Spleen (tissue), 11 donors: ENCODE data around the gene ZNF335. TPM values are rescaled to one million over a fixed set of nuclear protein-coding genes. Genes with fewer than 3 reads are reported as not detected.

Experiments
- DNase-seq: peaks from one replicate; pipeline ENCODE4 v3.0.0-alpha.2; 2020
- H3K27ac ChIP-seq, 8 donors: fragments of 200-600 bp; sonication (generic) in 7 of 8; 1 replicate in 4 of 8; 2 replicates in 4 of 8; pipeline versions ENCODE4 v1.5.0 to v1.8.0; 2016 to 2021; ENCODE audit warnings: inconsistent platforms in 4 of 8, mild to moderate bottlenecking in 4 of 8, moderate library complexity in 1 of 8
- H3K27me3 ChIP-seq, 7 donors: fragments of 200-600 bp; sonication (generic) in 6 of 7; replicated peaks in 1 of 7; 1 replicate in 4 of 7; 2 replicates in 3 of 7; pipeline versions ENCODE4 v1.5.0 to v1.8.0; 2016 to 2021; ENCODE audit warnings: inconsistent platforms in 3 of 7, mild to moderate bottlenecking in 1 of 7
- H3K36me3 ChIP-seq, 6 donors: fragments of 200-600 bp; sonication (generic) in 5 of 6; 1 replicate in 4 of 6; 2 replicates in 2 of 6; pipeline versions ENCODE4 v1.5.0 to v1.8.0; 2016 to 2021; ENCODE audit warnings: inconsistent platforms in 2 of 6
- H3K4me1 ChIP-seq, 6 donors: fragments of 200-600 bp; sonication (generic) in 5 of 6; 1 replicate in 3 of 6; 2 replicates in 3 of 6; pipeline versions ENCODE4 v1.5.0 to v1.8.0; 2016 to 2021; ENCODE audit warnings: inconsistent platforms in 3 of 6
- H3K4me3 ChIP-seq, 8 donors: fragments of 200-600 bp; sonication (generic) in 7 of 8; 1 replicate in 4 of 8; 2 replicates in 4 of 8; pipeline versions ENCODE4 v1.5.0 to v1.8.0; 2016 to 2021; ENCODE audit warnings: inconsistent platforms in 4 of 8, mild to moderate bottlenecking in 4 of 8, moderate library complexity in 2 of 8
- H3K9me3 ChIP-seq, 8 donors: fragments of 200-600 bp; sonication (generic) in 7 of 8; 1 replicate in 4 of 8; 2 replicates in 4 of 8; pipeline versions ENCODE4 v1.5.0 to v1.8.0; 2016 to 2021; ENCODE audit warnings: inconsistent platforms in 4 of 8
- POLR2A ChIP-seq, 3 donors: fragments of 450-650 bp; IDR thresholded peaks; one replicate each; pipeline ENCODE4 v1.5.1; 2017; ENCODE audit warnings: antibody characterized with exemption in 3 of 3, mild to moderate bottlenecking in 1 of 3
- POLR2AphosphoS5 ChIP-seq, 3 donors: sonication (generic); formaldehyde crosslinking; IDR thresholded peaks; one replicate each; pipeline ENCODE4 v1.5.1; 2017; ENCODE audit warnings: antibody characterized with exemption in 3 of 3
- WGBS, 5 donors: extraction: QIAGEN DNeasy Blood & Tissue Kit in 3 of 5; methylation state at CpG; one replicate each; pipeline versions ENCODE4 v1.1.5 to v1.1.7; 2013 to 2018; 5-methylcytosine and 5-hydroxymethylcytosine counted together
- intact Hi-C: fragments of 100-400 bp; cut with DNase I; formaldehyde crosslinking; loops from one replicate; pipeline ENCODE4 v1.15.0; 2023; ENCODE audit warnings: low total_unique reads
- polyA plus RNA-seq, 3 donors: library from polyadenylated mRNA; stranded (reverse); fragments of 200-250 nt; gene quantifications; one replicate each; pipeline ENCODE4 v1.2.1, GENCODE V29; 2013
- total RNA-seq, 7 donors: library from RNA; depleted of rRNA in 3 of 7; stranded (reverse); fragments of >200 nt in 3 of 7; fragmentation: NEBNext Ultra II Directional in 4 of 7; extraction: Animal tissue kit (Norgen Biotek cat#: 25700) in 4 of 7; gene quantifications; one replicate each; pipeline versions ENCODE4 v1.1.0 to v1.2.1, GENCODE V29; 2016 to 2021
- TF ChIP-seq, protein P1 (sequence below), 11 experiments: fragments of 200-600 bp in 7 of 11; fragments of 450-650 bp in 4 of 11; sonication (generic) in 4 of 11; IDR thresholded peaks in 8 of 11; conservative IDR thresholded peaks in 3 of 11; 1 replicate in 7 of 11; 2 replicates in 4 of 11; pipeline versions ENCODE4 v1.4.0 to v1.8.0; 2016 to 2021; ENCODE audit warnings: antibody characterized with exemption in 11 of 11, inconsistent platforms in 4 of 11, mild to moderate bottlenecking in 1 of 11
- donor health status: healthy with polysubstance abuse.
- donor health status: DM: no; HTN: no; CAD: no; lungs with moderate emphysema.
- donor health status: DM: no; HTN: no; CAD: no.
- donor health status: Bipolar disorder and iron deficiency.
- donor health status: healthy.
- donor health status: DM: no; HTN: no; CAD: no.
- donor health status: DM: yes; HTN: yes; CAD: no.

ZNF335 gene
- total and polyA plus RNA-seq, 10 donors, result 8.2 to 46.3 (median 32.5) TPM

DNA sequence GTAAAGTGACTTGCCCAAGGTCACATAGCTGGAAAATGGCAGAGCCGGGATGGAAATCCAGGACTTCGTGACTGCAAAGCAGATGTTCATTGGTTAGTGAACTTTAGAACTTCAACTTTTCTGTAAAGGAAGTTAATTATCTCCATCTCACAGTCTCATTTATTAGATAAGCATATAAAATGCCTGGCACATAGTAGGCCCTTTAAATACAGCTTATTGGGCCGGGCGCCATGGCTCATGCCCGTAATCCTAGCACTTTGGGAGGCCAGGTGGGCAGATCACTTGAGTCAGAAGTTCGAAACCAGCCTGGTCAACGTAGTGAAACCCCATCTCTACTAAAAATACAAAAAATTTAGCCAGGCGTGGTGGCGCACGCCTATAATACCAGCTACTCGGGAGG lies 35.0 kb upstream of the ZNF335 start:
- intact Hi-C loops, result no loop called here
- DNase-seq, result no peak
- Histone ChIP-seq H3K27me3 (peaks cover 9 to 59% (median 32%) of the 10 kb centered on the region in 7 donors), H3K27ac (peak overlapping the region in 3 of 8 donors; percentile 73 to 87 (median 81)), H3K36me3 (no peaks in the 10 kb centered on the region), H3K4me1 (peaks cover 47 to 99% (median 74%) of the 10 kb centered on the region in 6 donors), H3K4me3 (no peak overlapping the region), H3K9me3 (no peaks in the 10 kb centered on the region)
- WGBS, 5 donors, result 85 to 91% (median 89%) methylated on average over 11 of the region's 11 CpGs
- TF ChIP-seq POLR2A (IDR thresholded peaks at IDR 0.05) (no peak), POLR2AphosphoS5 (IDR thresholded peaks at IDR 0.05) (no peak)
- TF ChIP-seq, protein P1, sequence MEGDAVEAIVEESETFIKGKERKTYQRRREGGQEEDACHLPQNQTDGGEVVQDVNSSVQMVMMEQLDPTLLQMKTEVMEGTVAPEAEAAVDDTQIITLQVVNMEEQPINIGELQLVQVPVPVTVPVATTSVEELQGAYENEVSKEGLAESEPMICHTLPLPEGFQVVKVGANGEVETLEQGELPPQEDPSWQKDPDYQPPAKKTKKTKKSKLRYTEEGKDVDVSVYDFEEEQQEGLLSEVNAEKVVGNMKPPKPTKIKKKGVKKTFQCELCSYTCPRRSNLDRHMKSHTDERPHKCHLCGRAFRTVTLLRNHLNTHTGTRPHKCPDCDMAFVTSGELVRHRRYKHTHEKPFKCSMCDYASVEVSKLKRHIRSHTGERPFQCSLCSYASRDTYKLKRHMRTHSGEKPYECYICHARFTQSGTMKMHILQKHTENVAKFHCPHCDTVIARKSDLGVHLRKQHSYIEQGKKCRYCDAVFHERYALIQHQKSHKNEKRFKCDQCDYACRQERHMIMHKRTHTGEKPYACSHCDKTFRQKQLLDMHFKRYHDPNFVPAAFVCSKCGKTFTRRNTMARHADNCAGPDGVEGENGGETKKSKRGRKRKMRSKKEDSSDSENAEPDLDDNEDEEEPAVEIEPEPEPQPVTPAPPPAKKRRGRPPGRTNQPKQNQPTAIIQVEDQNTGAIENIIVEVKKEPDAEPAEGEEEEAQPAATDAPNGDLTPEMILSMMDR (IDR thresholded peaks at IDR 0.05 in 8 of 11, conservative IDR thresholded peaks at IDR 0.05 in 3 of 11), result no peak

DNA sequence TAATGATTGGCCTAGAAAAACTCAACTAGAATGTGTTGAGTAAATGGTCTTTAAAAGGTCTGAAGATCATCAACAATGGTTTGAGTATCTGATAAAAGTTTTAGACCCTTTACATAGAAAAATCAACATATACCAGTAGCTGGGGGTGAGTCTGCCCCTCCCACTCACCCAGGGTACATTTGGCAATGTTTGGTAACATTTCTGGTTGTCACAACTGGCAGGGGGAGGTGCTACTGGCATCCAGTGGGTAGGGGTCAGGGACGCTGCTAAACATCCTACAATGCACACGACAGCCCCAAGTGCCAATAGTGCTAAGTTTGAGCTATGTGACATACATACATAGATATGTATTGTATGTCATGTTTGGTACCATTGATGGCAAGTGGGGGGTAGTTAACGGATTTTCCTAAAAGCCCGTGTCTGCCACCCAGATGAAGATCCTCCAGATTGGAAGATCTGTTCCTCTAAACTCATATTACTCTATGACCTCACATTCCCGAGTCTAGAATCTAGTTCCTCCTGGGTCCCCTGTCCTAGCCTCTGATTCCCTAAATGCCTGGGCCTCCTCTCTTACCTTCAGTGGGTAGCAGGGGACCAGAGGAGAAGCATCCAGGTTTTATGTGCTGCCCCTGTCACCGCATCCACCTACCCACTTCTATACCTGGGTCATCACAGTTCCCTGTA lies 34.2 kb upstream of the ZNF335 start:
- DNase-seq, result no peak
- peaks cover 3 to 55% (median 24%) of the 10 kb centered on the region in 7 donors for H3K27me3 ChIP-seq
- H3K27ac ChIP-seq, result peak overlapping the region in 6 of 8 donors; percentile 21 to 87 (median 81)
- TF ChIP-seq, protein P1 (IDR thresholded peaks at IDR 0.05 in 8 of 11, conservative IDR thresholded peaks at IDR 0.05 in 3 of 11), result no peak
- no peak for TF ChIP-seq POLR2A (IDR thresholded peaks at IDR 0.05)
- TF ChIP-seq POLR2AphosphoS5 (IDR thresholded peaks at IDR 0.05), result no peak
- no peaks in the 10 kb centered on the region for H3K9me3 ChIP-seq
- peak overlapping the region in 1 of 8 donors; percentile 61 for H3K4me3 ChIP-seq
- WGBS, 5 donors, result 57 to 80% (median 66%) methylated on average over 6 of the region's 6 CpGs
- intact Hi-C loops, result no loop called here
- peaks cover 47 to 99% (median 74%) of the 10 kb centered on the region in 6 donors for H3K4me1 ChIP-seq
- no peaks in the 10 kb centered on the region for H3K36me3 ChIP-seq

DNA sequence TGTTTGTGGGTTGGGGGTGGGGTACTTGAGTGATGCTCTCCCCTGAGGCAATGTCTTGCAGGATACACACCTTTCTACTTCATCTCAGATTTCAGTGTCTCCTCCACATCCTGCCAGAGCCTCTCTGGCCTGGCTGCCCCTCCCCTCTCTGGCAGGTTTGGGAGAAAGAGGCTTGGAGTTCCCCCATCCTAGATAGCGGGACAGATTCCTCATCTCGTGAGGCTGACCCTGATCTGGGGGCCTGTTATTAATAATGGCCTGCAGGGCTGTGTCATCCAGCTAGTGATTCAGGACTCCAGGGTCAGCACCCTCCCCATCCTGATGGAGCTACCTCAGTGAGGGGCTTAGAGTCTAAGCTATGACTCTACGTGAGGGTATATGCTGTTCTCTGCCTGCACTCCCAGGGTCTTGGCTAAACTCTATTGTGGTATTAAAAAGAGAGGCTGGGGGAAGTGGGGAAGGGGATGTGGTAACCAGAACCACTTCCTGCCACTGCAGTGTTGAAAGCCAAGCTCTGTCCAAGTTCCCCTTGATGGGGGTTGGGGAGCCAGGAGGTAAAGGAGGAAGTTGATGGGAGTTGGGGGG lies 33.0 kb upstream of the ZNF335 start:
- Histone ChIP-seq H3K27ac (peak overlapping the region in 7 of 8 donors; percentile 73 to 87 (median 81)), H3K27me3 (peaks cover 0 to 48% (median 12%) of the 10 kb centered on the region in 7 donors), H3K36me3 (no peaks in the 10 kb centered on the region), H3K4me3 (peak overlapping the region in 6 of 8 donors; percentile 2 to 61 (median 16)), H3K9me3 (no peaks in the 10 kb centered on the region), H3K4me1 (peaks cover 40 to 99% (median 73%) of the 10 kb centered on the region in 6 donors)
- TF ChIP-seq POLR2AphosphoS5 (IDR thresholded peaks at IDR 0.05) (peak in 1 of 3 donors; percentile 88), POLR2A (IDR thresholded peaks at IDR 0.05) (no peak)
- TF ChIP-seq, protein P1 (IDR thresholded peaks at IDR 0.05 in 8 of 11, conservative IDR thresholded peaks at IDR 0.05 in 3 of 11), result peak in 1 of 11 experiments; percentile 24
- WGBS, 5 donors, result 0 to 11% (median 6%) methylated on average over 3 of the region's 3 CpGs
- intact Hi-C loops, result no loop called here
- DNase-seq, result peak; percentile 87

DNA sequence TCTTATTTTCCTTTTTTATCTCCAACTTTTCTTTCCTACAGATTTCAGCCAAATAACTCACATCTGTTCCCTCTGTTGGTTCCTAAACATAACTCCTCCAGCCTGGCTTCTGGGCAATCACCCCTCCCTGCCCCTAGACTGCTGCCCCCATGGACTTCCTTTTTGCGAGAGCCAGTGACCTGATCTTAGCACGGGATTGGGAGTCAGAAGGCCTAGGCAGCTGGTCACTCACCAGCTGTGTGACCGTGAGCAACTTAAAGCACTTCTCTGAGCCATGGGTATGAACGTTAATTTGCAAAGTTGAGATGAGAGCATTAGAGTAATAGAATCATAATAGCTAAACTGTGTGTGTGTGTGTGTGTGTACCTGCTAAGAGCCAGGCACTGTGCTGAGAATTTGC lies 32.2 kb upstream of the ZNF335 start:
- Histone ChIP-seq H3K9me3 (no peaks in the 10 kb centered on the region), H3K4me1 (peaks cover 37 to 99% (median 74%) of the 10 kb centered on the region in 6 donors), H3K36me3 (no peaks in the 10 kb centered on the region), H3K27me3 (peaks cover 0 to 47% (median 4%) of the 10 kb centered on the region in 7 donors), H3K4me3 (peak overlapping the region in 1 of 8 donors; percentile 61), H3K27ac (peak overlapping the region in 7 of 8 donors; percentile 73 to 87 (median 81))
- intact Hi-C loops, result no loop called here
- no peak for DNase-seq
- 23 to 46% (median 34%) methylated on average over 4 of the region's 4 CpGs for WGBS, 5 donors
- TF ChIP-seq POLR2AphosphoS5 (IDR thresholded peaks at IDR 0.05), result no peak
- TF ChIP-seq, protein P1 (IDR thresholded peaks at IDR 0.05 in 8 of 11, conservative IDR thresholded peaks at IDR 0.05 in 3 of 11), result no peak
- no peak for TF ChIP-seq POLR2A (IDR thresholded peaks at IDR 0.05)
